RCC 7860 (cell line): ENCODE data around the gene P2RY6.
A peak's percentile ranks its signal among the peaks of the same experiment; 100 is the strongest.
"Not testable (repeated sequence)": the region's sequence is repeated elsewhere in the genome, so short reads cannot be mapped to it uniquely, and the experiment has no call there.

Source experiments
- DNase-seq: peaks from one replicate; pipeline ENCODE4 v3.0.0-alpha.2; 2015; ENCODE audit warnings: low spot score
- FAIRE-seq: peaks from 2 replicates; lab custom pipeline; 2012; peaks lifted over from hg19 to GRCh38; lab: Jason Lieb, UNC

Gene P2RY6

GRCh38 chr11:73271936-73272679, at the start of gene P2RY6:
P2RY6 (plus strand) TSS chr11:73272338; CDS start chr11:73296519, 24,181 bp downstream.
- DNase-seq: peak; percentile 52
- peak; percentile 49 for FAIRE-seq

- FAIRE-seq: no peak
- DNase-seq: no peak
These were observed 48.0 kb upstream of the P2RY6 start for GRCh38 chr11:73223998-73224730.

GRCh38 chr11:73225001-73225686, 47.0 kb upstream of the P2RY6 start:
- FAIRE-seq: no peak

GRCh38 chr11:73225851-73226250, 46.3 kb upstream of the P2RY6 start:
- FAIRE-seq (no peak), DNase-seq (no peak)

More at GRCh38 chr11:73225001-73225686, 47.0 kb upstream of the P2RY6 start:
- no peak for DNase-seq

- DNase-seq (no peak), FAIRE-seq (no peak)
These were observed 45.7 kb upstream of the P2RY6 start for GRCh38 chr11:73226297-73227006.

GRCh38 chr11:73227571-73228211, 44.4 kb upstream of the P2RY6 start:
- DNase-seq (no peak), FAIRE-seq (no peak)

- DNase-seq (no peak), FAIRE-seq (no peak)
These were observed 43.6 kb upstream of the P2RY6 start for GRCh38 chr11:73228268-73229134.

GRCh38 chr11:73229321-73229895, 42.7 kb upstream of the P2RY6 start:
- DNase-seq (no peak), FAIRE-seq (no peak)

- FAIRE-seq (no peak), DNase-seq (no peak)
These were observed 42.0 kb upstream of the P2RY6 start for GRCh38 chr11:73229896-73230875.

GRCh38 chr11:73230931-73231330, 41.2 kb upstream of the P2RY6 start:
- FAIRE-seq (no peak), DNase-seq (no peak)

GRCh38 chr11:73232487-73232886, 39.7 kb upstream of the P2RY6 start:
- FAIRE-seq, DNase-seq: not testable (repeated sequence)

- DNase-seq: no peak
- FAIRE-seq: no peak
These were observed 38.9 kb upstream of the P2RY6 start for GRCh38 chr11:73233211-73233610.

- DNase-seq: no peak
- FAIRE-seq: no peak
These were observed 38.3 kb upstream of the P2RY6 start for GRCh38 chr11:73233692-73234470.

GRCh38 chr11:73234471-73235181, 37.5 kb upstream of the P2RY6 start:
- no peak for FAIRE-seq
- no peak for DNase-seq

GRCh38 chr11:73235236-73235786, 36.8 kb upstream of the P2RY6 start:
- FAIRE-seq (no peak), DNase-seq (no peak)

- FAIRE-seq (no peak), DNase-seq (no peak)
These were observed 35.9 kb upstream of the P2RY6 start for GRCh38 chr11:73236205-73236765.
